SK-N-MC (cell line): ENCODE data around the gene PTK7.

Experiments used
- EZH2 ChIP-seq: fragments of 200-600 bp; sonication (generic); IDR thresholded peaks from one replicate; pipeline ENCODE4 v1.6.1; 2017; ENCODE audit warnings: antibody characterized with exemption
- FOXP2 ChIP-seq: optimal IDR thresholded peaks from 2 replicates; pipeline ENCODE3; 2011; ENCODE audit warnings: mild to moderate bottlenecking, moderate library complexity; ENCODE audit not compliant: insufficient read depth; ENCODE audit errors: extremely low read length, control extremely low read depth
- POLR2AphosphoS5 ChIP-seq: IDR thresholded peaks from 2 replicates; pipeline ENCODE4 v1.6.1; 2012; ENCODE audit warnings: mild to moderate bottlenecking, low read depth, low read length, borderline replicate concordance

DNA sequence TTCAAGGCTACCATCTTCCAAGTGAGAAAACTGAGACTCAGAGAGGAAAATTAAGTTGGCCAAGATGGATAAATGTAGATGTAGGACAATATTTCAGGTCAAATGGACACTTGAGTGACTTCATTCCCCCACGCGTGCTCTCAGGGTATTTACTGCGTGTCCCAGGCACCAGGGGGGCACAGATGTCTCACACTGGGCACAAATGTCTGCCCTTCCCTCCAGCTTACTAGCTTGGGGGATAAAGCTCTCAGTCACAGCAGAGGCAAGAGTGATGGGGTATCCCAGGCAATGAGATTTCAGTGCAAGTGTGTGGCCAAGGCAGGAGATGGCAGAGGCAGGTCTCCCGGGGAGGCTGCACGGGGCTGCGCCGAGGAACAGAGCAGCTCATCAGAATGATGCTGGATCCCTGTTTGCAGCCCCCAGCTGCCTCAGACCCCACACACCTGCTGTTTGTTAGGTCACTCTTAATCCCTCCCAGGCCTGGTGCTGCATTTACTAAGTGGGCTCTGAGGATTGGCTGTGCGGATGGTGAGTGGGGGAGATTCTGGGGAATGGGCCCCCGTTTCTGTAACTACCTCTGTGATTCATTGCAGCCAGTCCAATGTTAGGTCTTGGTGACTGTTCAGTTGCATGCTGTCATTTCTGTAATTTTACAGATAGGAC lies 44.1 kb downstream of the PTK7 start:
- TF ChIP-seq EZH2: no peak
- no peak for TF ChIP-seq POLR2AphosphoS5
- no peak for TF ChIP-seq FOXP2
